GM04503 (cell line): ENCODE results near the gene ITIH5.

ENCODE experiments used
- DNase-seq: peaks from one replicate; pipeline ENCODE4 v3.0.0-alpha.2; 2012; ENCODE audit warnings: low read depth

Gene ITIH5

GRCh38 chr10:7626283-7626682 lies 40.5 kb downstream of the ITIH5 start:
- no peak for DNase-seq

- no peak for DNase-seq
Observed at GRCh38 chr10:7625836-7626235, 40.9 kb downstream of the ITIH5 start.

DNA sequence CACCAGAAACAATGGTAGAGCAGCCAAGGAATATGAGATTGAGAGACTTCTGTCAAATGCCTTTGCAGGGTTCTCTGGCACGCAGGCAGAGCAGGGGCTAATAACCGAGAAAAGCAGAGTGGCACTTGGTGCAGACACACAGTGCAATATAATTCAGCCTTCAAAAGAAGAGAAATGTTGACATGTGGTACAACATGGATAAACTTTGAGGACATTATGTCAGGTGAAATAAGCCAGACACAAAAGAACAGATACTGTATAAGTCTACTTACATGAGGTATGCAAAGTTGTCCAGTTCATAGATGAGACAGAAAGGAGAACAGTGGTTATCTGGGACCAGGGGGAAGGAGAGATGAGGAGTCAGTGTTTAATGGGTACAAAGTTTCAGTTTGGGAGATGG lies 41.8 kb downstream of the ITIH5 start:
- no peak for DNase-seq

DNA sequence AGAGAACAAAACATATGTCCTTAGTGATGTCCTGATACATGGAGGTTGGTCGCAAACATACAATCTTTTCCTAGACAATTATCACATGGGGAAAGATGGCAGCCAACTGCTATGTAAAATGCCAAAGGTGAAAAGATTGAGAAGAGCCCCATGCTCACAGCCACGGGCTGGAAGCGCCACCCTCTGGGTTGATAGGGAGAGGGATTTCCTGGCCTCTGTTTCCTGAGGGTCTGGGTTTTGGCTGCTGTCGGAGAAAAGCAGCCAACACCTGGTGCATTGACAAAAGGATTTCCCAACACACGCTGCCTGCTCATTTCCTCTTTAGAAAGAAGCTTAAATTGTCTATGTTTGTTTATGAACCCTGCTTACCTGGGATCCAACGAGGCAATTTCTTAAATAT lies 43.8 kb downstream of the ITIH5 start:
- DNase-seq: no peak

DNA sequence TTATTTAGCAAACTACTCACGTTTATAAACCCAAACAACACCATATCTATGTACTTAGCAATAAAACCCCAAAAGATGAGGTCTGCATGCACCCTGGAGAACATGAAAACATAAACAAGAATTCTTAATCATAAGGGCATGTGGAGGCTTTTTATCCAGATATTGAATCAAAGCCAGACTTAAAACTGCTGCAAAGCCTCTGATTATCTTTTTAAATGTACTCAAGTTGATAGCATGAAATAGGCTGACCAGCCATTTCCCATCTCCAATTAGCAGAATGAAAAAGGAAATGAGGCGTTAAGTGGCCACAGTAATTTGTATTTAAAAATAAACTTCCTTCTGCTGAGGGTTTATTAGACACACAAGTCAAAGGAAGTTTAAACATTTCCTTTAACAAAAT lies 48.3 kb downstream of the ITIH5 start:
- DNase-seq: no peak

GRCh38 chr10:7611909-7612308 lies 54.9 kb downstream of the ITIH5 start:
- DNase-seq: peak; percentile 22

DNA sequence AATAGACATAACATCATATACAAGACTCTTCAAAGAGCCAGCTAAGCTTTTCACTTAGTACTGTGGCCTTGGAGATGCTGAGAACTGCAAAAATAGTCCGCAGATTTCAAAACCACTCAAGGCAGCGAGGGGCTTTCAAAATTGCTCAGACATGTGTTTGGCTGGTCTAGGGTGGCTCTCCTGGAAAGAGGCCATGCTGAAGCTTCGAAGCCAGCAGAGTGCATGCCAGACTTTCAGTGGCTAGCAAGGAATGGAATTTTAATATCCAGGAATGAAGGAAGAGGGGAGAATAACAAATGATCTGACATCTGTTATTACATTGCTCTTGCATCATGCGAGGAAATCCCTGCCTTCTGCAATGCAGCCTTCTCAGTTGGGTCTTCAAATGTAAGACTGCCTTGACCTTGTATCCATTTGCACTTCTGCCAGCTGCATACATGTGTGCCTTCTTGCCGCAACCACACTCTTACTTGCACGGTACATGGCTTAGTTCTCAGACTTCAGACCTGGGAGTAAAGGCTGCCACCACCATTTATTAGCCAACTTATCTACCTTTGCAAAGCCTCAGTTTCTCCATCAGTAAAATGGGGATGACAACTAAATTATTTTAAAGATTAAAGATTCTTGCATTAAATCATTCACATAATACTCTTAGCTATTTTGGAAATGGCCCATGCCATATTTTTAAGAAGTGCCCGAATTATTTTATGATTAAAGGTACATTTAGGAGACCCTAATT lies 55.9 kb downstream of the ITIH5 start:
- peak; percentile 87 for DNase-seq

DNA sequence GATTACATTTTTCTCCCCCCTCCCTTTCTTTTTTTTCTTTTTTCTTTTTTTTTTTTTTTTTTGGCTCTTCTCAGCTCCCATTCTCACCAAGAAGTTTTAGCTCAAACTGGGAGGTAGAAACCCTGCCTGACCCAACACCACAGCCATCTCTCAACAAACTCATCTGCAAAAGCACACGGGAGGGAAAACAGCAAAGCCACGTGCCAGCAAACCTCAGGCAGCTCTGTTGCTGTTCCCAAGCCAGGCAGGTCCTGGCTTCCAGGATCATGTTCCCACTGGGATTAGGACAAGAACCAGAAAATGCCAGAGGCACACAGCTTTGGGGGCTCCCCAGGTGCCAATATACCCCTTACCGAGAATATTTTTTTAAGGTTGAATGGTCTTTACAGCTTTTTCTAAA lies 56.7 kb downstream of the ITIH5 start:
- no peak for DNase-seq

DNA sequence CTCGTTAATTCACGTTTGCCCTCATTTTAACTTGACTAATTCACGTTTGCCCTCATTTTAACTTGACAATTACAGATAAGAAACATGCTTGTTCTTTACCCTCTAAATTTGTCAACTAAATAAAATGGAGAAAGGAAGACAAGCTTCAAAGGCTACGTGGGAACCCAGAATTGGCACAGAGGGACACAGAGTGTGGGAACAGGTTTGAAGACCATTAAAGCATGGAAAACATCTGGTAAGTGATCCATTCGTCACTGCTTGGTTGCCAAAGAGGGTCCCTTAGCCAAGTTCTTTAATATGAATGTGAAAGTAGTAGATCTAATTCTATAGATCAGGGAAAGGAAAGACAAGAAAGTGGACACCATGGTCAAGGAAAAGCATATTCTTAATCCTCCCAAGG lies 57.2 kb downstream of the ITIH5 start:
- no peak for DNase-seq

GRCh38 chr10:7608001-7608400 lies 58.8 kb downstream of the ITIH5 start:
- DNase-seq: no peak

GRCh38 chr10:7606951-7607404 lies 59.8 kb downstream of the ITIH5 start:
- DNase-seq: no peak

DNA sequence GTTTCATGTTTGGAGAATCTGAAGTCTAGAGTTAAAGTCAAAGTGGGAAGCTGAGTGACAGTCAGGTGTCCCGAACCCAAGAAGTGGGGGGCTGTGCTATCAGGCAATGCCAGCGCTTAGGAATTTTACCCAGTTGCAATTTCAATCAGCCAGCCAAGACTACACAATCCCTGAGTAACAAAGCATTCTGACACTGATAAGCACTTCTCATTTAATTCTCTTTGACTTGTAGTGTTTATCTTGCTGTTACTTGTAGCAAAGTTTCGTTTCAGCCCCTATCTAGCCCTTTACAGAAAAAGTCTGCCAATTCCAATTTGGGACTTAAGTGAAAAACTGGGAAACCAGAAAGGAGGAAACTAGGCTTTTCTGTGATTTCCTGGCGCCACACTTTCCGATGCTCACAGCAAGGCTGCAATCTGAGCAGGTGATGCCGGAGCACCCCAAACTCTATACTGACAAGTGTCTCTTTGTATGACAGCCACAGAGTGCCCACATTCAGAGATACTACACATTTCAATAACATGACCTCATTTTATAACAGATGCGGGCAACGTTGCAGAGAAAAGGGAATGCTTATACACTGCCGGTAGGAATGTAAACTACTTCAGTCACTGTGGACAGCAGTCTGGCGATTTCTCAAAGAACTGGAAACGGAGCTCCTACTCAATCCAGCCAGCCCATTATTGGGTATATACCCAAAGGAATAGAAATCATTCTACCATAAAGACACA lies 61.0 kb downstream of the ITIH5 start:
- no peak for DNase-seq

- no peak for DNase-seq
Observed at GRCh38 chr10:7601023-7601656, 65.6 kb downstream of the ITIH5 start.

- no peak for DNase-seq
Observed at GRCh38 chr10:7598771-7599170, 68.0 kb downstream of the ITIH5 start.

- DNase-seq: no peak
Observed at GRCh38 chr10:7596356-7596755, 70.4 kb downstream of the ITIH5 start.

DNA sequence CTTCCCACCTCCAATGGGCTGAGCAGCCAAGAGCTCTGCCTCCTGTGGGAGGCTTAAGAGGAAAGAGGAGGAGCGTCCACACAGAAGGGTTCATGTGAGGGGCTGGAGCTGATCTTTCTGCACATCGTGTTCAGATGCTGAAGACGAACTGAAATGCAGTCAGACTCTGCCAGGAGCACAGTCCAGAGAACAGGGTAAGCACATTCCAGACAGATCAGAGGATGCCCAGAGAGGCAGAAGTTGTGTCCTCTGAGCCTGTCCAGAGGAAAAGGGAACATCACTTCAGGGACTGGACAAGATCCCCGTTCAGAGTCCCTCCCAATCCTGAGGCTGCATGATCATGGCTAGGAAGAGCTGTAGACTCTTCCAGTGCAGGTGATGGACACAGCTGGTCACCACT lies 72.9 kb downstream of the ITIH5 start:
- DNase-seq: no peak

GRCh38 chr10:7593063-7593462 lies 73.7 kb downstream of the ITIH5 start:
- no peak for DNase-seq

DNA sequence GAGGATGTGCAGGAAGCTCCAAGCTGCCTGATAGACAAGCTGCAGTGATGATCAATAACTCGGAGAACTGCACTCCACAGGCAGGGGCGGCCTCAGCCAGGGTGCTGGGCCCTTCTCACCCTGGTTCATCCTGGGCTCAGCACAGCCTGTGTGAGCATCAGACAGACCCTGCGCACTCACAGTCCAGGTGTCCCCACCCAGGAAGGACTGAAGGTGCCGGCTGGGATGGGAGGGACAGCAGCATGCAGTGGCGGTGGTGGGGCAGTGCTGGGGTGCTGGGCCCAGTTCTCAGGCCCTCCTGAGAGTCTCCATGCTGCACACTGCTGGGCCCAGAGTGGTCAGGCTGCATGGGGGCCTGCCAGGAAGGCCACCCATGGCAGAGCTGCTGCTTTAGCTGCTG lies 74.1 kb downstream of the ITIH5 start:
- DNase-seq: no peak

DNA sequence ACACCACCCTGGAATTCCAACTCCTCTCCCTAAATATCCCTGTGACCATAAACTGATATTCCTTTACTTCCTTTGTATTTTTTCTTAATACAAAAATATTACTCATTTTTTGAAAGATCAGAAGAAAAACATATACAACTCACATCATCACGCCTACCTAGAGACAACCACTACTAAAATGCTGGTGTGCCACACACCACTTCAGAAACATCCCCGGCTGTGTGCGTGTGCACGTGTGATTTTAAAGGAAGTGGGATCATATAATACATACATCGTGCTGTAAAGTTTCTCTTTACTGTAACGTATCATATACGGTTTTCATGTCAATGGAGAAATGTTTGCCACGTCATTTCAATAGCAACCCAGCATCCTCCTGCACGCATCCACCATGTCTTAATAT lies 76.5 kb downstream of the ITIH5 start:
- no peak for DNase-seq

DNA sequence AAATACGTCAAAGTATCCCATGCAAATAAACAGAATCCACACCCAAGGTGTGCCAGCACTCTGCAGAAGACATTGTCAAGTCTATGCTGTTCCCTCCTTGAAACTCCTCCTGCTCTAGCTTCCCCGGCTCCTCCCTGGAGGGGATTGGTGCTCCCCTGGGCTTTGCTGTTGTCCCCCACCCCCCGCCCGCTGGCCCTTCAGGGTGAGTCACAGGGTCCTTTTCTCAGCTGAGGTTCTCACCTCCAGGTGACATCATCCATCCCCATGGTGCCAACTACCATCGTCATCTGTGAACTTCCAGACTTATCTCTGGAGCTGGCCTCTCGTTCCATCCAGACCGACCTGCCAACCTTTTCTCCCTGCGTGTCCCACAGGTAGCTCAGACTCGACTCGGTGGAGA lies 77.0 kb downstream of the ITIH5 start:
- no peak for DNase-seq

DNA sequence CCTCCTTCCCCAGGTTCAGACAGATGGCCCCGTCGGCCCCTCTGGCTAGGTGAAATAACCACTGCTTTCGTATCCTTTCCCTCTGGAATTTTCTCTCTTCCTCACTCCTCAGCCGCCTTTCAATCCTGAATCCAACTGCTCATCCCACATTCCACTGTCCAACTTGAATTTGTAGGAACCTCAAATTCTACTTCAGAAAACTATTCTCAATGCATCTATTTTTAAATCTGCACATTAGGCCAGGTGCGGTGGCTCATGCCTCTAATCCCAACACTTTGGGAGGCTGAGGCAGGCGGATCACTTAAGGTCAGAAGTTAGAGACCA lies 78.9 kb downstream of the ITIH5 start:
- DNase-seq: no peak

DNA sequence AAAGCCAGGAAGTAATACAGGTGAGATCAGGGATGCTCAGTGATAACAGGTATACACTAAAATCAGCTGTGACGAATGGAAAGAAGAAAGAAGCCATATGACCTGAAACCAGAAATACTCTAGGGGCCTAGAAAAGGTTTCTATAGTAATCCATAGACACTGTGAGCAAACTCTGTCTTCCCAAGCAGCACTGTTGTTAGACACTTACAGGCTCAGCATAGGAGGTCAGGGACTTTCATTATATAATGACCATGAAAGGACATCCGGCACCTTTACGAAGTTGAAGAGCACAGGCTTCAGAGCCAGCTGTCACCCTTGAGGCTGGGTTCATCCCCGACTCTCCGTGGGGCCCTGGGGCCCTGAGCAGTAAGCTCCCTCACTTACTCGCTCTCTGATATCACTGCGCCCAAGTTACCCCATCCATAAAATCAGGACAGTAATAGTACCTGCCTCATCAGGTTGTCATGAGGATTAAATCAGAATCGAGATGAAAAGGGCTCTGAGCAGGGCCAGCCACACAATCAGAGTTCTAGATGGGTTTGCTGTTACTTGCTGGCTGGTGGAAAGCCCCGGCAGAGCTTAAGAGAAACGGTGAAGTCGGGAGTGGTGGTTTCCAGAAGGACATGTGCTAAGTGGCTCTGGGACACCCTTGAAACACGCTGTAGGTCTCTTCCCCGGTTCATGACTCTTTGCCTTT lies 79.5 kb downstream of the ITIH5 start:
- no peak for DNase-seq

- no peak for DNase-seq
Observed at GRCh38 chr10:7585228-7585627, 81.5 kb downstream of the ITIH5 start.
